C4-2B (cell line): Measurements from ENCODE around the gene INO80C.

ENCODE experiments used
- H3K27ac ChIP-seq: fragments of 450-650 bp; 2 replicates; pipeline ENCODE4 v1.5.1; 2017
- ZFX ChIP-seq: fragments of 450-650 bp; IDR thresholded peaks from 2 replicates; pipeline ENCODE4 v1.6.1; 2017
- TF ChIP-seq, protein P1 (sequence below): fragments of 450-650 bp; conservative IDR thresholded peaks from 2 replicates; pipeline ENCODE4 v1.5.1; 2017; ENCODE audit warnings: mild to moderate bottlenecking

The INO80C gene

DNA sequence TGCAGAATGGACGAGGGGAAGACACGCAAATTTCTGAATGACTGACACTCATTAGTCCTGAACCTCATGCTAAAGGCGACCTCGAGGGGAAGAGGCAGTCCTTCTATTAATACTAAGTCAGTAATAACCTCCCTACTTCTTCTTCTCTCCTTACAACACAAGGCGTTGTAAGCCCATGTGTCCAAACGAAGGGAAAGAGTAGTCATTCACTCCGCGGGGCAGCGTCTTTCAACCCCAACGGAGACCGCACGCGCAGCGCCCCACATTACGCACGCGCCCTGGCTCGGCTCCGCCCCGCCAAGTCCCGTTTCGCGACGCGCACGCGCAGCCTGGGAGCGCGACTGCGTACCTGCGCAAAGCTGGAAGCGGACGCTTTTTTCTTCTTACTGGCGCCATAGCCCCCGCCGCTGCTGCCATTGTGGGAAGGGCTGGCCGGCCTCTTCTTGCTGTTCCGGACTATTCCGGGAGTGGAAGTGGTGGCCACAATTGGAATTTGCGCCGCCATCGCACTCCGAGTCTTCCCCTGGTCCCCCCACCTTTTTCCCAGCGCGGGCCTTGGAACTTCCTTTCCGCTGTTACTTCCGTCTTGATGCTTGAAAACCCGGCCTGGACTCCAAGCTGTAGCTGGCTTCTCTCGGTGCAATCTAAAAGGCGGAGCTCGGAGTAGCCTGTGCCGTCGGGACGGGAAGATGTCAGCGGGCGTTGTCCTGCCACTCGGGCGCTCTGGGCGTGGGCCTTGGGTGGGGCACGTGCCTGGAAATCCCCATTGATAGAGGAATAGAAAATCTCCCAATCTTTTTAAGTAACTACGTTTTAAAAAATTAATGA, at the start of gene INO80C:
Gene INO80C (minus strand): TSS at position 591 of the 828 bp plus-strand sequence. CDS start 86 bp downstream, at position 505.
- TF ChIP-seq, protein P1, sequence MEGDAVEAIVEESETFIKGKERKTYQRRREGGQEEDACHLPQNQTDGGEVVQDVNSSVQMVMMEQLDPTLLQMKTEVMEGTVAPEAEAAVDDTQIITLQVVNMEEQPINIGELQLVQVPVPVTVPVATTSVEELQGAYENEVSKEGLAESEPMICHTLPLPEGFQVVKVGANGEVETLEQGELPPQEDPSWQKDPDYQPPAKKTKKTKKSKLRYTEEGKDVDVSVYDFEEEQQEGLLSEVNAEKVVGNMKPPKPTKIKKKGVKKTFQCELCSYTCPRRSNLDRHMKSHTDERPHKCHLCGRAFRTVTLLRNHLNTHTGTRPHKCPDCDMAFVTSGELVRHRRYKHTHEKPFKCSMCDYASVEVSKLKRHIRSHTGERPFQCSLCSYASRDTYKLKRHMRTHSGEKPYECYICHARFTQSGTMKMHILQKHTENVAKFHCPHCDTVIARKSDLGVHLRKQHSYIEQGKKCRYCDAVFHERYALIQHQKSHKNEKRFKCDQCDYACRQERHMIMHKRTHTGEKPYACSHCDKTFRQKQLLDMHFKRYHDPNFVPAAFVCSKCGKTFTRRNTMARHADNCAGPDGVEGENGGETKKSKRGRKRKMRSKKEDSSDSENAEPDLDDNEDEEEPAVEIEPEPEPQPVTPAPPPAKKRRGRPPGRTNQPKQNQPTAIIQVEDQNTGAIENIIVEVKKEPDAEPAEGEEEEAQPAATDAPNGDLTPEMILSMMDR: no peak
- TF ChIP-seq ZFX: no peak
- peak within 1 kb of the TSS; percentile 86 for H3K27ac ChIP-seq

GRCh38 chr18:35547008-35547605, 49.3 kb upstream of the INO80C start:
- no peak overlapping the region for H3K27ac ChIP-seq
- TF ChIP-seq, protein P1: no peak
- no peak for TF ChIP-seq ZFX

- no peak overlapping the region for H3K27ac ChIP-seq
- TF ChIP-seq, protein P1: no peak
- TF ChIP-seq ZFX: no peak
Observed at GRCh38 chr18:35542356-35542755, 44.6 kb upstream of the INO80C start.

DNA sequence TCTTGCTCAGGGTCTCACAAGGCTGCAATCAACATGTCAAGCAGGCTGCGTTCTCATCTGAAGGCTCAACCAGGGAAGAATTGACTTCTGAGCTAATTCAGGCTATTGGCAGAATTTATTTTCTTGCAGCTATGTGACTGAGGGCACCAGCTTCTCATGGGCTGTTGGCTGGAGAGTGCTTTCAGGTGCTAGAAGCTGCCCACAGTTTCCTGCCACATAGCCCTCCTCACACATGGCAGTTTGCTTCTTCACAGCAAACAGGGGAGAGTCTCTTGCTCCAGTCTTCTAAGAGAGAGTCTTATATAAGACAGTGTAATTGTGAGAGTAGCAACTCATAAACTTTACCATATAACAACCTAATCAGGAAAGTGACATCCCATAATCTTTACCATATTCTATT, 37.5 kb upstream of the INO80C start:
- H3K27ac ChIP-seq: no peak overlapping the region
- TF ChIP-seq ZFX: no peak
- TF ChIP-seq, protein P1: no peak

GRCh38 chr18:35533916-35534405, 36.2 kb upstream of the INO80C start:
- TF ChIP-seq, protein P1: no peak
- TF ChIP-seq ZFX: no peak
- H3K27ac ChIP-seq: no peak overlapping the region

DNA sequence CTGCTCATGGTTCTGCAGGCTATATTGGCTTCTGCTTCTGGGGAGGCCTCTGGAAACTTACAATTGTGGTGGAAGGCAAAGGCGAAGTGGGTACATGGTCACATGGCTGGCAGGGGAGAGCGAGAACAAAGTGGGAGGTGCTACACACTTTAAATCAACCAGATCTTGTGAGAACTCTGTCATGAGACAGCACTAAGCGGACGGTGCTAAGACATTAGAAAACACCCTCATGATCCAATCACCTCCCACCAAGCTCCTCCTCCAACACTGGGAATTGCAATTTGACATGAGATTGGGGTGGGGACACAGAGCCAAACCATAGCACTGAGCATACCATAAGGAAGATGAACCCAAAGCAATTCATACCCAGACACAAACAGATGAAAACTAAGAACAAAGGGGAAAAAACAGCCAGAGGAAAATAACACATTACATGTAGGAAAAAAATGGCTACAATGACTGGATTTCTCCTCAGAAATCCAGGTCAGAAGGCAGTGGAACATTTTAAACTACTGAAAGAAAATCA, 31.1 kb upstream of the INO80C start:
- no peak overlapping the region for H3K27ac ChIP-seq
- no peak for TF ChIP-seq ZFX
- TF ChIP-seq, protein P1: no peak
